IPS DF 4.7 (cell line): ENCODE data around the gene DYNC2H1.

ENCODE experiments used
- DNase-seq: peaks from one replicate; pipeline ENCODE4 v3.0.0-alpha.2; 2013; ENCODE audit warnings: low spot score; ENCODE audit errors: extremely low read depth

The DYNC2H1 gene

GRCh38 chr11:103272876-103273275 lies 163.7 kb downstream of the DYNC2H1 start:
- DNase-seq, result no peak

- no peak for DNase-seq
Measured at GRCh38 chr11:103274025-103274424, 164.8 kb downstream of the DYNC2H1 start.

- no peak for DNase-seq
Measured at GRCh38 chr11:103279821-103280220, 170.6 kb downstream of the DYNC2H1 start.

GRCh38 chr11:103281301-103281700 lies 172.1 kb downstream of the DYNC2H1 start:
- no peak for DNase-seq

GRCh38 chr11:103284260-103284659 lies 175.0 kb downstream of the DYNC2H1 start:
- no peak for DNase-seq

GRCh38 chr11:103294516-103294915 lies 185.3 kb downstream of the DYNC2H1 start:
- no peak for DNase-seq

GRCh38 chr11:103295704-103296103 lies 186.5 kb downstream of the DYNC2H1 start:
- DNase-seq, result peak; percentile 1

GRCh38 chr11:103297900-103298299 lies 188.7 kb downstream of the DYNC2H1 start:
- no peak for DNase-seq

GRCh38 chr11:103315248-103315647 lies 206.0 kb downstream of the DYNC2H1 start:
- no peak for DNase-seq

- DNase-seq, result no peak
Measured at GRCh38 chr11:103317118-103317517, 207.9 kb downstream of the DYNC2H1 start.

GRCh38 chr11:103322821-103323220 lies 213.6 kb downstream of the DYNC2H1 start:
- DNase-seq, result no peak

- DNase-seq, result no peak
Measured at GRCh38 chr11:103325686-103326069, 216.5 kb downstream of the DYNC2H1 start.

- peak; percentile 69 for DNase-seq
Measured at GRCh38 chr11:103326070-103326794, 217.0 kb downstream of the DYNC2H1 start.

GRCh38 chr11:103327721-103328120 lies 218.5 kb downstream of the DYNC2H1 start:
- no peak for DNase-seq

GRCh38 chr11:103332409-103332808 lies 223.2 kb downstream of the DYNC2H1 start:
- DNase-seq, result no peak

GRCh38 chr11:103338621-103339484 lies 229.6 kb downstream of the DYNC2H1 start:
- DNase-seq, result peak; percentile 9

- DNase-seq, result no peak
Measured at GRCh38 chr11:103339485-103339857, 230.2 kb downstream of the DYNC2H1 start.

GRCh38 chr11:103340956-103341355 lies 231.7 kb downstream of the DYNC2H1 start:
- DNase-seq, result no peak

GRCh38 chr11:103344886-103345285 lies 235.7 kb downstream of the DYNC2H1 start:
- no peak for DNase-seq

- DNase-seq, result no peak
Measured at GRCh38 chr11:103349595-103349994, 240.4 kb downstream of the DYNC2H1 start.

- no peak for DNase-seq
Measured at GRCh38 chr11:103354656-103355055, 245.4 kb downstream of the DYNC2H1 start.

- DNase-seq, result no peak
Measured at GRCh38 chr11:103358251-103358650, 249.0 kb downstream of the DYNC2H1 start.

- DNase-seq, result no peak
Measured at GRCh38 chr11:103359216-103359615, 250.0 kb downstream of the DYNC2H1 start.
